KMS-11 (cell line): ENCODE measurements around the gene KLF3.

Experiments used
- H2AFZ ChIP-seq: fragments of 200-600 bp; sonication (generic); 2 replicates; pipeline ENCODE4 v1.6.1; 2016; ENCODE audit warnings: antibody characterized with exemption, mixed run types, low read depth
- H3K27ac ChIP-seq: fragments of 200-600 bp; sonication (generic); 2 replicates; pipeline ENCODE4 v1.6.1; 2016; ENCODE audit warnings: mild to moderate bottlenecking, mixed run types
- H3K27me3 ChIP-seq: fragments of 200-600 bp; sonication (generic); 2 replicates; pipeline ENCODE4 v1.6.1; 2017; ENCODE audit warnings: mild to moderate bottlenecking, low read depth, mixed run types, moderate library complexity; ENCODE audit not compliant: insufficient read depth
- H3K36me3 ChIP-seq: fragments of 200-600 bp; sonication (generic); 2 replicates; pipeline ENCODE4 v1.6.1; 2017; ENCODE audit warnings: mild to moderate bottlenecking, mixed run types; ENCODE audit not compliant: insufficient read depth
- H3K4me1 ChIP-seq: fragments of 200-600 bp; sonication (generic); 2 replicates; pipeline ENCODE4 v1.6.1; 2016; ENCODE audit warnings: mild to moderate bottlenecking, low read depth, mixed run types; ENCODE audit not compliant: poor library complexity, severe bottlenecking
- H3K4me2 ChIP-seq: fragments of 200-600 bp; sonication (generic); 2 replicates; pipeline ENCODE4 v1.7.0; 2016; ENCODE audit warnings: mild to moderate bottlenecking, mixed run types
- H3K4me3 ChIP-seq: fragments of 200-600 bp; sonication (generic); IDR thresholded peaks from 2 replicates; pipeline ENCODE4 v1.6.1; 2017; ENCODE audit warnings: low read depth, low read length, mixed read lengths; ENCODE audit not compliant: insufficient read depth
- H3K79me2 ChIP-seq: fragments of 200-600 bp; sonication (generic); 2 replicates; pipeline ENCODE4 v1.6.1; 2016; ENCODE audit warnings: low read depth, mixed run types; ENCODE audit not compliant: insufficient read depth
- H3K9ac ChIP-seq: fragments of 200-600 bp; sonication (generic); 2 replicates; pipeline ENCODE4 v1.6.1; 2016; ENCODE audit warnings: mild to moderate bottlenecking, mixed run types
- H4K20me1 ChIP-seq: fragments of 200-600 bp; sonication (generic); 2 replicates; pipeline ENCODE4 v1.6.1; 2016; ENCODE audit warnings: mild to moderate bottlenecking, mixed run types; ENCODE audit not compliant: insufficient read depth
- CTCF ChIP-seq: fragments of 200-600 bp; sonication (generic); conservative IDR thresholded peaks from 2 replicates; pipeline ENCODE4 v1.6.1; 2017; ENCODE audit warnings: low read depth, mild to moderate bottlenecking, antibody characterized with exemption, low read length, moderate library complexity, mixed read lengths

Gene KLF3

GRCh38 chr4:38684271-38684670, 20.3 kb downstream of the KLF3 start:
- Histone ChIP-seq H3K4me3 (no peak overlapping the region), H3K9ac (no peak overlapping the region), H2AFZ (no peak overlapping the region), H3K27ac (no peak overlapping the region), H3K4me1 (no peaks in the 10 kb centered on the region), H3K4me2 (no peak overlapping the region), H3K36me3 (no peaks in the 10 kb centered on the region), H3K79me2 (no peaks in the 10 kb centered on the region), H4K20me1 (no peaks in the 10 kb centered on the region), H3K27me3 (no peaks in the 10 kb centered on the region)
- no peak for TF ChIP-seq CTCF

GRCh38 chr4:38684951-38685844, 21.2 kb downstream of the KLF3 start:
- no peak overlapping the region for H3K27ac ChIP-seq
- no peaks in the 10 kb centered on the region for H3K27me3 ChIP-seq
- no peaks in the 10 kb centered on the region for H4K20me1 ChIP-seq
- no peak overlapping the region for H3K4me3 ChIP-seq
- H3K4me2 ChIP-seq: no peak overlapping the region
- H2AFZ ChIP-seq: no peak overlapping the region
- TF ChIP-seq CTCF: no peak
- no peaks in the 10 kb centered on the region for H3K36me3 ChIP-seq
- H3K79me2 ChIP-seq: no peaks in the 10 kb centered on the region
- H3K4me1 ChIP-seq: no peaks in the 10 kb centered on the region
- no peak overlapping the region for H3K9ac ChIP-seq

GRCh38 chr4:38686682-38687081, 22.7 kb downstream of the KLF3 start:
- no peaks in the 10 kb centered on the region for H3K4me1 ChIP-seq
- H2AFZ ChIP-seq: no peak overlapping the region
- H3K27ac ChIP-seq: no peak overlapping the region
- TF ChIP-seq CTCF: no peak
- H3K4me2 ChIP-seq: no peak overlapping the region
- no peaks in the 10 kb centered on the region for H4K20me1 ChIP-seq
- no peaks in the 10 kb centered on the region for H3K79me2 ChIP-seq
- H3K36me3 ChIP-seq: no peaks in the 10 kb centered on the region
- no peak overlapping the region for H3K4me3 ChIP-seq
- no peaks in the 10 kb centered on the region for H3K27me3 ChIP-seq
- H3K9ac ChIP-seq: no peak overlapping the region

GRCh38 chr4:38687571-38688011, 23.6 kb downstream of the KLF3 start:
- no peak overlapping the region for H3K4me3 ChIP-seq
- no peak overlapping the region for H2AFZ ChIP-seq
- no peak overlapping the region for H3K9ac ChIP-seq
- H3K4me1 ChIP-seq: no peaks in the 10 kb centered on the region
- no peaks in the 10 kb centered on the region for H4K20me1 ChIP-seq
- H3K4me2 ChIP-seq: no peak overlapping the region
- H3K36me3 ChIP-seq: no peaks in the 10 kb centered on the region
- H3K79me2 ChIP-seq: no peaks in the 10 kb centered on the region
- H3K27me3 ChIP-seq: no peaks in the 10 kb centered on the region
- no peak for TF ChIP-seq CTCF
- H3K27ac ChIP-seq: no peak overlapping the region
